ENCODE results near the gene TJP1.
"Not testable (repeated sequence)": the region's sequence is repeated elsewhere in the genome, so short reads cannot be mapped to it uniquely, and the experiment has no call there.

TJP1 gene

GRCh38 chr15:29678504-29679034 lies 143.7 kb downstream of the TJP1 start:
- no peak for DNase-seq

- DNase-seq: no peak
These were observed 144.3 kb downstream of the TJP1 start for GRCh38 chr15:29677871-29678461.

- no peak for DNase-seq
These were observed 144.8 kb downstream of the TJP1 start for GRCh38 chr15:29677455-29677854.

GRCh38 chr15:29676961-29677402 lies 145.3 kb downstream of the TJP1 start:
- peak; percentile 63 for DNase-seq

- DNase-seq: not testable (repeated sequence)
These were observed 145.8 kb downstream of the TJP1 start for GRCh38 chr15:29676374-29676960.

GRCh38 chr15:29675791-29676301 lies 146.4 kb downstream of the TJP1 start:
- no peak for DNase-seq

GRCh38 chr15:29674661-29675533 lies 147.4 kb downstream of the TJP1 start:
- DNase-seq: peak; percentile 42

GRCh38 chr15:29672923-29673809 lies 149.1 kb downstream of the TJP1 start:
- peak; percentile 54 for DNase-seq

GRCh38 chr15:29672446-29672845 lies 149.8 kb downstream of the TJP1 start:
- no peak for DNase-seq

GRCh38 chr15:29672046-29672445 lies 150.2 kb downstream of the TJP1 start:
- DNase-seq: not testable (repeated sequence)

GRCh38 chr15:29670998-29671981 lies 151.0 kb downstream of the TJP1 start:
- DNase-seq: peak; percentile 88

GRCh38 chr15:29670266-29670665 lies 152.0 kb downstream of the TJP1 start:
- no peak for DNase-seq

GRCh38 chr15:29669823-29670222 lies 152.4 kb downstream of the TJP1 start:
- DNase-seq: peak; percentile 39

- no peak for DNase-seq
These were observed 154.1 kb downstream of the TJP1 start for GRCh38 chr15:29668120-29668602.

- no peak for DNase-seq
These were observed 156.0 kb downstream of the TJP1 start for GRCh38 chr15:29666241-29666640.

GRCh38 chr15:29665444-29666003 lies 156.7 kb downstream of the TJP1 start:
- no peak for DNase-seq

- DNase-seq: no peak
These were observed 157.9 kb downstream of the TJP1 start for GRCh38 chr15:29664406-29664805.

GRCh38 chr15:29657476-29657817 lies 164.8 kb downstream of the TJP1 start:
- DNase-seq: not testable (repeated sequence)

GRCh38 chr15:29656636-29657475 lies 165.4 kb downstream of the TJP1 start:
- DNase-seq: no peak

GRCh38 chr15:29652595-29652994 lies 169.7 kb downstream of the TJP1 start:
- no peak for DNase-seq

Measured in NCI-H226 (cell line).